Stromal cell of bone marrow (primary cell): ENCODE measurements around the gene MED9.

ENCODE experiments used
- DNase-seq: peaks from one replicate; pipeline ENCODE4 v3.0.0-alpha.2; 2012; ENCODE audit warnings: low read depth

The MED9 gene

GRCh38 chr17:17516941-17517720 lies 40.3 kb downstream of the MED9 start:
- no peak for DNase-seq

GRCh38 chr17:17518014-17518413 lies 41.2 kb downstream of the MED9 start:
- DNase-seq, result no peak

- no peak for DNase-seq
Measured at GRCh38 chr17:17518951-17519350, 42.2 kb downstream of the MED9 start.

- no peak for DNase-seq
Measured at GRCh38 chr17:17519886-17520285, 43.1 kb downstream of the MED9 start.

GRCh38 chr17:17520599-17521232 lies 43.9 kb downstream of the MED9 start:
- no peak for DNase-seq

GRCh38 chr17:17523001-17523730 lies 46.4 kb downstream of the MED9 start:
- no peak for DNase-seq

GRCh38 chr17:17523731-17524490 lies 47.1 kb downstream of the MED9 start:
- DNase-seq, result no peak

- no peak for DNase-seq
Measured at GRCh38 chr17:17525311-17525710, 48.5 kb downstream of the MED9 start.

GRCh38 chr17:17525956-17526355 lies 49.2 kb downstream of the MED9 start:
- no peak for DNase-seq

- DNase-seq, result no peak
Measured at GRCh38 chr17:17526369-17526768, 49.6 kb downstream of the MED9 start.

GRCh38 chr17:17527534-17527933 lies 50.7 kb downstream of the MED9 start:
- no peak for DNase-seq

- DNase-seq, result no peak
Measured at GRCh38 chr17:17527956-17528500, 51.2 kb downstream of the MED9 start.

- no peak for DNase-seq
Measured at GRCh38 chr17:17528696-17529652, 52.2 kb downstream of the MED9 start.

- DNase-seq, result no peak
Measured at GRCh38 chr17:17531156-17531555, 54.4 kb downstream of the MED9 start.

GRCh38 chr17:17532991-17533390 lies 56.2 kb downstream of the MED9 start:
- no peak for DNase-seq

GRCh38 chr17:17533901-17534441 lies 57.2 kb downstream of the MED9 start:
- DNase-seq, result no peak

GRCh38 chr17:17535957-17536356 lies 59.2 kb downstream of the MED9 start:
- no peak for DNase-seq

- DNase-seq, result no peak
Measured at GRCh38 chr17:17536702-17537101, 59.9 kb downstream of the MED9 start.

GRCh38 chr17:17537311-17538099 lies 60.7 kb downstream of the MED9 start:
- DNase-seq, result no peak
